Heart left ventricle (tissue), 13 donors: ENCODE results near the gene SOX18.

Source experiments
- CTCF ChIP-seq, 12 donors: fragments of 200-600 bp; sonication (generic) in 4 of 12; IDR thresholded peaks; one replicate each; pipeline versions ENCODE4 v1.5.0 to v1.8.0; 2018 to 2022; ENCODE audit warnings: antibody characterized with exemption in 12 of 12, mild to moderate bottlenecking in 5 of 12
- POLR2A ChIP-seq, 2 donors: fragments of 450-650 bp; IDR thresholded peaks; one replicate each; pipeline ENCODE4 v1.6.1; 2017; ENCODE audit warnings: antibody characterized with exemption in 2 of 2, mild to moderate bottlenecking in 2 of 2, moderate library complexity in 2 of 2
- donor health status: ischemic (EF 13 %, LVEDD 7.1; RV severe dilation, severe dysfunction).
- donor health status: DM: no; HTN: yes; CAD: no.
- donor health status: DM: no; HTN: no; CAD: no.
- donor health status: ischemic (EF 25% LVEDD 6.9; RV normal size, moderate dysfunction).
- donor health status: ischemic (EF 25% LVEDD 5.7; RV mildly dilated, moderate dysfunction).
- donor health status: ischemic (EF 35%, LVEDD 5.7; RV mildly dilated, moderate dysfunction).
- donor health status: nonischemic (EF 11% LVEDD 7.7; RV severe dilation, severe dysfunction).
- donor health status: DM: yes; HTN: yes; CAD: no.
- donor health status: PGD.
- donor health status: ischemic (EF 29% LVEDD 5.4; RV normal size, mild dysfunction).
- donor health status: nonischemic (EF 23%, LVEDD 6.1; RV moderate dilation, normal function).

DNA sequence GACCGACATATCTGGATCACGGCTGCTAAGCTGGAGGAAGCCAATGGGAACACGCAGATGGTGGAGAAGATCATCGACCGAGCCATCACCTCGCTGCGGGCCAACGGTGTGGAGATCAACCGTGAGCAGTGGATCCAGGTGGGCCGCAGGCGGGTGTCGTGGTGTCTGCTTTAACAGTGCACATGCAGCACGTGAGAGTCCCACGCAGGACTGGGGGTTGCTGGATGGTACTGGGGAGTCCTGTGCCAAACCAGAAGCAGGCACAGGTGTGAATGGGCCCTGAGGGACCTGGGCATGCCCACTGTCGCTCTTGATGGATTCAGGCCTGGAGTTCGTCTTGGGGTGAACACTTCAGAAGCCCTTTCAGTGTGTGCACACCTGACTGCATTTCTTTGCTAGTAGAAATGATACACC, 38.1 kb downstream of the SOX18 start:
- TF ChIP-seq POLR2A (IDR thresholded peaks at IDR 0.05) (no peak), CTCF (IDR thresholded peaks at IDR 0.05) (no peak)
